ENCODE data around the gene WDFY2.

The WDFY2 gene

DNA sequence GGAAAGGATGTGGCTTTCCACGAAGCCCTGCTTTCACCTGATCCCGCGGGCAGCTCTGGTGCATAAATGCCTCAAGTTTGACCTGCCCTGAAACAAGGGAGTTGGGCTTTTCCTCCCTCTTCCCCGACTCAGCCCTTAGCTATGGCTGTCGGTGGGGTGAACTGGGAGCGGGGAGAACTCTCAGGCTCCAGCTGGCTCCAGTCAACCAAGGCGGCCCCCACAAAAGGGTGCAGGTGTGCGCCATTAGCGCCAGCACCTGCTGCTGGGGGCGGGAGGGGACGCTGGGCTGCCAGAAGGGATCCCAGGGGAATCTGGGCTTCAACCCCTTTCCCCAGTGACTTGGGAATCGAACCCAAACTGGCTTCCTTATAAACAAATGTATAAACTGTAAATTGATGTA, 226.8 kb downstream of the WDFY2 start:
- no peak overlapping the region for H2AFZ ChIP-seq (ENCODE audit: low read length)
- no peaks in the 10 kb centered on the region for H3K9me3 ChIP-seq (ENCODE audit: insufficient read depth, low read depth, low read length)
- H3K36me3 ChIP-seq (ENCODE audit: insufficient read depth, low read length), result no peaks in the 10 kb centered on the region
- H3K79me2 ChIP-seq (ENCODE audit: insufficient read depth, low read length), result no peaks in the 10 kb centered on the region
- no peak overlapping the region for H3K4me3 ChIP-seq (ENCODE audit: low read length, poor library complexity, severe bottlenecking)
- H4K20me1 ChIP-seq (ENCODE audit: insufficient read depth, low read length, poor library complexity, severe bottlenecking), result no peaks in the 10 kb centered on the region
- no peak overlapping the region for H3K9ac ChIP-seq (ENCODE audit: low read depth, low read length, poor library complexity, severe bottlenecking)
- no peaks in the 10 kb centered on the region for H3K27me3 ChIP-seq (ENCODE audit: insufficient read depth, low read length, poor library complexity, severe bottlenecking)
- TF ChIP-seq EZH2phosphoT487 (IDR thresholded peaks at IDR 0.05; ENCODE audit: borderline replicate concordance), result no peak
- TF ChIP-seq, protein P1, sequence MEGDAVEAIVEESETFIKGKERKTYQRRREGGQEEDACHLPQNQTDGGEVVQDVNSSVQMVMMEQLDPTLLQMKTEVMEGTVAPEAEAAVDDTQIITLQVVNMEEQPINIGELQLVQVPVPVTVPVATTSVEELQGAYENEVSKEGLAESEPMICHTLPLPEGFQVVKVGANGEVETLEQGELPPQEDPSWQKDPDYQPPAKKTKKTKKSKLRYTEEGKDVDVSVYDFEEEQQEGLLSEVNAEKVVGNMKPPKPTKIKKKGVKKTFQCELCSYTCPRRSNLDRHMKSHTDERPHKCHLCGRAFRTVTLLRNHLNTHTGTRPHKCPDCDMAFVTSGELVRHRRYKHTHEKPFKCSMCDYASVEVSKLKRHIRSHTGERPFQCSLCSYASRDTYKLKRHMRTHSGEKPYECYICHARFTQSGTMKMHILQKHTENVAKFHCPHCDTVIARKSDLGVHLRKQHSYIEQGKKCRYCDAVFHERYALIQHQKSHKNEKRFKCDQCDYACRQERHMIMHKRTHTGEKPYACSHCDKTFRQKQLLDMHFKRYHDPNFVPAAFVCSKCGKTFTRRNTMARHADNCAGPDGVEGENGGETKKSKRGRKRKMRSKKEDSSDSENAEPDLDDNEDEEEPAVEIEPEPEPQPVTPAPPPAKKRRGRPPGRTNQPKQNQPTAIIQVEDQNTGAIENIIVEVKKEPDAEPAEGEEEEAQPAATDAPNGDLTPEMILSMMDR (conservative IDR thresholded peaks at IDR 0.05; ENCODE audit: low read length), result no peak
- H3K9me2 ChIP-seq (replicated peaks; ENCODE audit: low read depth, low read length), result no peaks in the 10 kb centered on the region
- no peak overlapping the region for H3K4me2 ChIP-seq (ENCODE audit: low read depth, low read length, poor library complexity, severe bottlenecking)
- peaks cover 24% of the 10 kb centered on the region for H3K4me1 ChIP-seq (ENCODE audit: insufficient read depth, low read length, poor library complexity, severe bottlenecking)
- H3F3A ChIP-seq (ENCODE audit: low read depth), result no peaks in the 10 kb centered on the region

DNA sequence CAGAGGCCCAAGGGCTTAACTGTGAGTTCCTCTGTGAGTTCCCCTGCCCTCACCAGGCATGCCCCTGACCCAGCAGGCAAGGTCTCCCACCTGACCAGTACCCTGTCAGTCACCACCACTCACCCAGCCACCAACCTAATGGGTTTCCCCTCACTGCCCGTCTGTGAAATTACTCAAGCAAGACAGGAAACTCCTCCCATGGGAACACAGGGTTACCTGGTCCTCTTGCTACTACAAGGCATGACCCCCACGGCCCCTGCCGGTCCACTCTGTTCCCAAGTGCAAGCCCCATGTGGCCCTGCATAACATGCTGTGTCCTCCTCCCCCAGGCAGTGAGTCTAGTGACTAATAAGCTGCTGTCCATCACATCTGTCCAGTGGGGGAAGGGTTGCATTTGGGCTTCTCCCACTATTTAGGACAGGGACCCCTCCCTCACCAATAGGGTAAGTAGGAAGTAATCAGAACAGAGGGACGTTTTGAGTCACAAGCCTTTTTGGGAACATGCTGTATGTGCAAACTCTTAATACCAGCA, 227.7 kb downstream of the WDFY2 start:
- Histone ChIP-seq H3F3A (ENCODE audit: low read depth) (no peaks in the 10 kb centered on the region), H3K9me3 (ENCODE audit: insufficient read depth, low read depth, low read length) (no peaks in the 10 kb centered on the region), H3K36me3 (ENCODE audit: insufficient read depth, low read length) (no peaks in the 10 kb centered on the region), H3K79me2 (ENCODE audit: insufficient read depth, low read length) (no peaks in the 10 kb centered on the region), H2AFZ (ENCODE audit: low read length) (no peak overlapping the region), H3K4me3 (ENCODE audit: low read length, poor library complexity, severe bottlenecking) (no peak overlapping the region), H3K27me3 (ENCODE audit: insufficient read depth, low read length, poor library complexity, severe bottlenecking) (no peaks in the 10 kb centered on the region), H3K4me1 (ENCODE audit: insufficient read depth, low read length, poor library complexity, severe bottlenecking) (peaks cover 21% of the 10 kb centered on the region), H3K4me2 (ENCODE audit: low read depth, low read length, poor library complexity, severe bottlenecking) (no peak overlapping the region), H4K20me1 (ENCODE audit: insufficient read depth, low read length, poor library complexity, severe bottlenecking) (no peaks in the 10 kb centered on the region), H3K9ac (ENCODE audit: low read depth, low read length, poor library complexity, severe bottlenecking) (no peak overlapping the region), H3K9me2 (replicated peaks; ENCODE audit: low read depth, low read length) (no peaks in the 10 kb centered on the region)
- no peak for TF ChIP-seq EZH2phosphoT487 (IDR thresholded peaks at IDR 0.05; ENCODE audit: borderline replicate concordance)
- TF ChIP-seq, protein P1 (conservative IDR thresholded peaks at IDR 0.05; ENCODE audit: low read length), result no peak

DNA sequence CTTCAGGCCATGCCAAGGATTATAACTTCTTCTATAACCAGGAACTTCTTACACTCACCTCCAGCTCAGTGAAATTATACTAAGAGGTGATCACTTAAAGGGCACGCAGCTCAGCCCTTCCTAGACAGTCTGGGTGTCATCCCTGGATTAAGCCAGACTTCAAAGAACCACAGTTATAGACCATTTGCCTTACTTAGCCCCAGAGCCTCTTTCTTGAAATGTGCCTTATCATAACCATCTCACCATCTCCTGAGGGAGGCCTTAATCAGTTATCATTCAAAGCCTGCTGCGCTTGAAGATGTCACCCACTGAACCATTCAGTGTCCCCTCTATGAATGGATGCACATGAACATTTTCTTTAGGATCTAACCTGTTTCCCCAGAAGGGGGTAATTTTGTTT, 229.8 kb downstream of the WDFY2 start:
- peaks cover 21% of the 10 kb centered on the region for H3K4me1 ChIP-seq (ENCODE audit: insufficient read depth, low read length, poor library complexity, severe bottlenecking)
- no peaks in the 10 kb centered on the region for H3K9me2 ChIP-seq (replicated peaks; ENCODE audit: low read depth, low read length)
- TF ChIP-seq, protein P1 (conservative IDR thresholded peaks at IDR 0.05; ENCODE audit: low read length), result no peak
- TF ChIP-seq EZH2phosphoT487 (IDR thresholded peaks at IDR 0.05; ENCODE audit: borderline replicate concordance), result no peak

More for the DNA sequence above, 229.8 kb downstream of the WDFY2 start:
- Histone ChIP-seq H3K36me3 (ENCODE audit: insufficient read depth, low read length) (no peaks in the 10 kb centered on the region), H3K9ac (ENCODE audit: low read depth, low read length, poor library complexity, severe bottlenecking) (no peak overlapping the region), H3K9me3 (ENCODE audit: insufficient read depth, low read depth, low read length) (no peaks in the 10 kb centered on the region), H3K79me2 (ENCODE audit: insufficient read depth, low read length) (no peaks in the 10 kb centered on the region), H2AFZ (ENCODE audit: low read length) (no peak overlapping the region), H3F3A (ENCODE audit: low read depth) (no peaks in the 10 kb centered on the region), H4K20me1 (ENCODE audit: insufficient read depth, low read length, poor library complexity, severe bottlenecking) (no peaks in the 10 kb centered on the region), H3K4me3 (ENCODE audit: low read length, poor library complexity, severe bottlenecking) (no peak overlapping the region), H3K27me3 (ENCODE audit: insufficient read depth, low read length, poor library complexity, severe bottlenecking) (no peaks in the 10 kb centered on the region), H3K4me2 (ENCODE audit: low read depth, low read length, poor library complexity, severe bottlenecking) (no peak overlapping the region)
